Activated CD4-positive, alpha-beta T cell treated with anti-CD3 and anti-CD28 coated beads, Interleukin-2, Interleukin-6, amounts not matched to agents 100 ng/mL and 50 ng/mL, durations not matched to agents 16 hours and 8 hours (primary cell): ENCODE data around the gene UST.

Experiments used
- DNase-seq: peaks from one replicate; pipeline ENCODE4 v3.0.0-alpha.2; 2020

The UST gene

DNA sequence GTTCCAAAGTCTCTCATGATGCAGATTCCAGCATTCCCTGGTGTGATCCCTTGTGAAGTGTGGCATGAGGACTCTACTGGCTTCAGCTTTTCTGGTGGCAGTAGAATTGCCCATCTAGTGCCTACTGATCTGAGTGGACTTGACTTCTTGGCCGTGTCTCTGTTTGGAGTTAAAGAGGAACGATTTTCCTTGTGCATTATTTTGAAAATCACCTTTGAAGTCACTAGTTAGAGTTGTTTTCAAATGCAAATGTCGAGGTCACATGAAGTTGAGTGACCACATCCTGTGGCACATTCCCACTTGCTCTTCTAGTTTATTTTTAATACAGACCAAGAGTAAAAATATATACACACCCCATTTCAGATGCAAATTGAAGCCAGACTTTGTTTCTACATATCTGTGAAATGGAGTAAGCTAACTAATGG is 300.0 kb downstream of the UST start:
- DNase-seq: no peak

DNA sequence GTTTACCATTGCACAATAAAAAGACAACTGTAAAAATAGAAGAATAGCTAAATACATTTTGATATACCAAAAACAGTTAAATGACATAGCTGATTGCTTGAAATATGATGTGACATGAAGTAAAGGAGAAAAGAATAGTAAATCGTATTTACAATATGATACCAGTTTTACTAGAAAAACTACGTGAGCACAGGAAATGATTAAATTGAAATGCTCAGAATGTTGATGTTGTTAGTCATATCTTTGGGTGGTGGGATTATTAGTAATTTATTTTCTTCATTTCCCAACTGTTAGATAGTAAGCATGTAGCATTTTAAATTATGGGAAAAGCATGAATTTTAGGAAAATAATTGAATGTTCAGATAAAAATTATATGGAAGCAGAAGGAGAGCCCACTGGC is 302.4 kb downstream of the UST start:
- DNase-seq: no peak

DNA sequence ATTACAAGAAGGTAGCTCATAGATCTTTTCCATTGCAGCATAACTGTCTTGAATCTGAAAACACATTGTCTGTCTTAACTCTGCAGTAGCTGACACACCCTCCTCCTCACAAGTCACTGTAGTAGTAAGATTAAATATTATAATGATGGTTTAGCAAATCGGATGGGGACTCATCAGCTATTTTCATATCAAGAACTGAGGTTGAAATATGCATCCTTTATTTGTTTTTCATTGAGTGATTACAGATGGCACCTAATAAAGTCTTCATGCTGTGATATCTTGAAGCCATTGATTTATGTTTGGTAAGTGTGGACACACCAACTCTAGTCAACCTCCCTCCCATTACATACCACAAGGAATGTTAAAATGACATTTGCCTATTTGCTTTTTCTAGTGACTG is 303.3 kb downstream of the UST start:
- DNase-seq: no peak

DNA sequence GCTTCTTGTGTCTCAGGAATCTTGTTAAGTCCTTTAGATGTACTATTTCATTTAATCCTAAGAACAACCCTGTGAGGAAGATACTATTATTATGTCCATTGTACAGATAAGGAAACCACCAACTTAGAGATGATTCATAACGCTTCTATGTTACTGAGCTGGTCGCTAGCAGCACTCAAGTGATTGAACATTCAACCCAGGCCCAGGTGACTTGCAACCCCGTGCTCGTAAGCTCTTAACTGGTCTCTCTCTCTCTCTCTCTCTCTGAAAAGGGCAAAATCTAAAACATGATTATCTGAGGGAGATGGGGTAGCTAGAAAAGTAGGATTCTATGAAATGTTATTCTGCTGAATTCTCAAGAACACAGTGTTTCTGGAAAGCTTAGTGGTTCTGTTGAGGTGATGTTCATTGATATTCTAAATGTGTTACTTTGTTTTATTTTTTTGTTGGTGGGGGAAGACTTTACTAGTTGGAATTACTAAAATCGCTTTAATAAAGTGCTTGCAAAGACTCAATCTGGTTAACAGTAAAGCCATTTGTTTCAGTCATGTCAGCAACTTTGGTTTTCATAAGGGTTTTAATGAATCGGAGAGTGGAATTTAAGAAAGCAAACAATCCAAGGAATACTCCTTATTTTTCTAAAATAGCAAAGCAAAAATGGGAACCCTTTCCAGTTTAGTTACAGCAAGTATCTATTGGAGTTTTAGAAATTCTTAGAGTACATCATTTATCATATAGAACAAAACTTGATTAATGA is 305.7 kb downstream of the UST start:
- peak; percentile 63 for DNase-seq

DNA sequence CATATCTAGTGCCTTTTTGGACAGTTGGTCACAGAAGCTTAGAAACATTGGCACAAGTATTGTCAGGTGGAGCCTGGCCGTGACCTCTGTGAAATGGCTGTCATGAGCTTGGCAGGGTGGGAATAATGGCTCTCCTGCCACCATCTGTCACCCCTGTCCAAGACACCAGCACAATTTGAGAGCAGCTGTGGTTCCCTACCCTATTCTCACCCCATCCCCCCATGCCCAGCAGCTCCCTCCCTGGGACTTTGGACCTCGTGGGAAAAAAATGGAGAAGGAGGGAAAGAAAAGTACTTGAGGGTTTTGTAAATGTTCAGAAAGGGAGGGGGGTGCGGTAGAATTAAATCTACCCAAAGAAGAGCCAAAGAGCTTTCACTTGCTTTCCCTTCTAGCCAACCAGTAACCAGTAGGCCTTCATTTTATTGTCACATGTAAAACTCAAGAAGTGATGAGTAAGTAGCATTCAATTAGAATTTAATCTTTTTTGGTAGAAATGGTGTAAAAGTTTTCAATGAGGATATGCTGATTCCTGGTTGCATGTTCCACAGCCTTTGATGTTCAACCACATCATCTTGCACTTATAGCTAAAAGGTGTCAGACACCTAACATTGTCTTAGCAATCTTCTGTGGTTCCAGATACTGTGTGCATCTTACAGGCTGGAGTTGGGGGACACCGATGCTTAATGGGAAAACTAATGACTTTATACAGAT is 307.2 kb downstream of the UST start:
- DNase-seq: no peak

DNA sequence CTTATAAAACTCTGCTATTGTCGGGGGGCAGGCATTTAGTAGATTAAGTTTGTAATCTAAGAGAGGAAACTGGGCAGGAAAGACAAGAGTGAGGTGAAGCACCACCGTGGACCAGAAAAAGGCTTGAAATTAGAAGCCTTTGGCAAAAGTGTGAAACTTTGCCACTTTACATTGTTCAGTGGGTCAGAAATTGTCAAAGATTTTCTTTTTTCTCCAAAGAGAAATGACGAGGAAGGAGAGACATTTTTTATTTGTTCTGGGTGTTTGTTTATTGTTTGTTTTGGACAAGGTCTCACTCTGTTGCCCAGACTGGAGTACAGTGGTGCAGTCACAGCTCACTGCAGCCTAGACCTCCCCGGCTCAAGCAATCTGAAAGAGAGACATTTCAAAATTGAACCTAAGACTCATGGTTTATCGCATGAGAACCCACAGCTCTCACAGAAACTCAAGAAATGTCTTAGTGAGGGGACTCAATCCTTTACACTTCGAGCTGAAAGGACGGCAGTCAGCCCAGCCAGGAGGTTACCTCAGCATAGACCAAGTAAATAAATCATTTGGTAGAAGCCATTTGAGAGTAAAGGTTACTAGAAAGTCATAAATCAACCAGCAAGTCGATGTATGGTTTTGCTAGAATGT is 307.8 kb downstream of the UST start:
- no peak for DNase-seq

DNA sequence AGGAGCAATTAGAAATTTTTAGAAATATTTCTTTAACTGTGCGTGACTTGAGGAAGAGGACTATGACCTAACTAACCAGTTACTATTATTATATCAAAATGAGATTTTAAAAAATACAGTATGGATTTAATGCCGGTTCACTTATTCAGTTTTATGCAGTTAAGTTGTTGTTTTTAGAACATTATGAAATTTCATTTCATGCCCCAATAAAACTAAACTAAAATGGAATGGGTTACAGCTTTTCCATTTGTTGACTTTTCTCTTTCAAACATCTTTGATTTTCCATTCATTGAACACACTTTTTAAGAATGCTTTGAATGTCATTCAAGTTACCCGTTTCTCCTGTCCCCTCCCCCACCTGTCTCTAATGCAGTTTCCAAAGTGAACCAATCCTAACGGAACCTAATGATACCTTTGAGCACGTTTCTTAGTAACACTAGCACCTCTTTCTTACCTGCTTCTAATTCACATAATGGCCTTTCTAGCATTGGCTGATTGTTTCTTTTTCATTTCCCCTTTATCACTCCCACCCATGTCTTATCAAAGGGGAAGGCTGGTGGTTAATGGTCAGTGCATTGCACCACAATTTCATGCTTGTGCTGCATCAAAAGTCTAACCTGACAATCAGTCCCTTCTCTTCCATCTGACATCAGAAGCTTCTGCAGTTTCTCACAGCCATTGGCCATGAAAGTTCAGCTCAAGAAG is 308.5 kb downstream of the UST start:
- no peak for DNase-seq

DNA sequence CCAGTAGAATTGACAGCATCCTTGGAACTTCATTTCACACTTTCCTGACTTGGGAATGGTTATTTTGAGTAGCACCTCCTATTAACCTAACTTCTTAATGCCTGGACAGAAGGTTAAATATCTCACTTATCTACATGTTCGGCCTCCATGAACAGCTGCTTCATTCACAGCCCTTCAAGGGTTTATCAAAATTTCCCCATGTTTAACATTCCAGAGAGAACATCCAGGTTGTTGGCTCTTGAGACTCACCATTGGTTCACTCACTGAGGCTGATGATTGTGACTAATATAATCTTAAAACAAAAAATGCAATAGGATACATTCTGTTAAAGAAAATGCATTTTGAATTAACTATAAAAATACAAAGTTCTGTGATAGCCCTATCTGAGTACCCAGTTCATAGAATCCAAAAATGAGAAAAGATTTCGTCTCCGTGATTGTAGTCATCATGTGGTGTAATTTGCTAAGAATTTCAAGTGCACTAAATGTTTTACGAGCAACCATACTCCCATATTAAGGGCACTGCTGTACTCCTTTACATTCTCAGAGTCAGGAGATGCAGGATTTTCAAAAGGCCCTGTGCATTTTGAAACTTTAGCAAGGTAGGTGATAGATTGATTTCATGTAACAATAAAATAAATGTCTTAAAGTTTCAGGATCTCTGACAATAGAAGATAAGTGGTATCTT is 310.1 kb downstream of the UST start:
- DNase-seq: no peak

DNA sequence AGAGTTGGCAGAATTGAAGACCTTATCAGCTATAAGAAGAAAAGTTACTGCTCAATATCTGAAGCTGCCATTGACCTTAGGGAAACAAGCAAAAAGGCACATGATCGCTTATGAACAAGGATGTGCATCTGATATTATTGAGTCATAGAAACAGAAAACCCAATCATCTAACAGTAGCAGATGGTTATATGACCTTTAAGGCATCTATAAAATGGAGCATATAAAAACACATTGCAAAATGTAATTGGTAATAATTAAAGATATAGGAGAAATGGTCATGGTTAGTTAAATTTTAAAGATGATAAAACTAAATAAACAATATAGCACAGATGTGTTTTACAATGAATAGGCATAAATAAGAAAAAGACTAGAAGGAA is 310.6 kb downstream of the UST start:
- DNase-seq: no peak

DNA sequence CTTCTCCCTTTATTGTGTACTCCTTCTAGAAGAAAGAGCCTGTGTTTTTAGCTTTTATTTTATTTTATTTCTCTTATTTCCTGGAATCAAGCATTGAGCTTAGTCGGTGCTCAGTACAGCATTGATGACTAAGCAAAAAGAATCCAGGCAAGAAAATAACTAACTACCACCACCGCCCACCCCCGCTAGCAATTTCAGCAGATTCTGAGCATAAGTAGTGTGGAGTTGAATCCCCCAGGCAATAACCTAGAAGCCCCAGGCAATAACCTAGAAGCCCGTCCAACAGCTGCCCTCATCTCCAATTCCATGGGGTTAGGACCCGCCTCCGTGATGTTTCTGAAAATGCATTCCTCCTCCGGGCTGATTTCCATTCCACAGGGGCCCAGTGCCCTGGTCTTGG is 312.7 kb downstream of the UST start:
- DNase-seq: no peak

DNA sequence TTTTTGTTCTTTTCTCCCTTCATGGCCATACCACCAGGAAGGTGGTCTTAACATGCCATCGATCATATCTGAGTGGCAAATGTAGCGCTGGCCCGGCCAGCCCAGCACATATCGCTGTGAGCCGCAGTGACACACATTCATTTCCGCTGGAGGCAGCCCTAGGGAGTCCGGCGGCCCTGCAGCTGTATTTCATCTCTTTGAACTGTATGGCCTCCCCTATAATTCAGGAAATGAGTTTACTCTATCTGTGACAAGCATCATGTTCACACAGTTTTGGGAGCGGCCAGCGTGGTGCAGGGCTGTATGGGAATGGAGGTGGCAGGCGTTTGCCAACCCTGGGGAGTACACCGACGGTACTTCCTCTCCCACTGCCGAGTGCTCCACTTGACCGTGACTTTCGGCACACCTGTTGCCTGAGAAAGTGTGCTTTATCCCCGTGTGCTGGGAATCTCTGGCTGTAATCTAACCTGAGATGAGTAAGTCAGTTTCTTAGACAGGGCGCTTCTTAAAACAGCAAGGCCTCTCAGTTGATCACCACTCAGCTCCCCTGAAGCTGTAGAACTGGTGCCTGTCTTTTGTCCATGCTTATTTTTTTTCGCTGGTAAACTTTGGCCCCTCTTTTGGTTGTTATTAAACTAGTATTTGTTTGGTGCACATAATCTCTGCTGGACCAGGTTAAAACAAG is 313.6 kb downstream of the UST start:
- peak; percentile 72 for DNase-seq

DNA sequence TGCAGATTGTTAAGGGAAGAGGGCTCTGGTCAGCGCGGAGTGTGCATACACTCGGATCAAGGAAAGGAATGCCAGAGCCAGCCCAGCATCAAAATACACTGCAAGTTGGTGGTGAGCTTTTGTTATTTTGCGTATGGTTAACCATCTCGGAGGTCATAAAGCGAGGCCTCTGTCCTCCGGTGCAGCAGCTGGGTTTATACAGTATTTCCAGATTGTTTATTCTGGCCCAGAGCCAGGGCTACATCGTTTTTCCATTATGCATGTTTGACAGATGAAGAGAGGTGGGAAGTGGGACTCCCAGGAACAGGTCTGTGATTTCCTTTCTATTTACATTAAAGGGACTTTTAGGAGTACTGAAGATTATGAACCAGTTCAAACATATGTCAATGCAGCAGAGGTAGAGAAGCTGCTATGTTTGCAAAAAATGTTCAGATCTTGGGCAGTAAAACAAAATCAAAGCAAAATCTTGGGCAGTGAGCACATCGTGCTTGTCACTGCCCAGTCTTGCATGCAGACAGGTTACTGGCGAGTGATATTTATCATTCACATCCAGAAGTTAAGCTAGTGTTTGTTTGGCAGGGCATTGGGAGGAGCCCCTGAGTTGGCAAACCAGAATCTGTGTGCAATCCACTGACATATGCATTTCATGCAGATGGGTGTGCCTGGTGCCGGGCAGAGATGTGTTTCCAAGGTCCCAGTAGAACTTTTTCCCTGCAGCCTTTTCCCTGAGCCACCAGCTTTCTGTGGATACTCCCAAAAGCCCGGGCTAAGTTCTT is 314.3 kb downstream of the UST start:
- DNase-seq: no peak

DNA sequence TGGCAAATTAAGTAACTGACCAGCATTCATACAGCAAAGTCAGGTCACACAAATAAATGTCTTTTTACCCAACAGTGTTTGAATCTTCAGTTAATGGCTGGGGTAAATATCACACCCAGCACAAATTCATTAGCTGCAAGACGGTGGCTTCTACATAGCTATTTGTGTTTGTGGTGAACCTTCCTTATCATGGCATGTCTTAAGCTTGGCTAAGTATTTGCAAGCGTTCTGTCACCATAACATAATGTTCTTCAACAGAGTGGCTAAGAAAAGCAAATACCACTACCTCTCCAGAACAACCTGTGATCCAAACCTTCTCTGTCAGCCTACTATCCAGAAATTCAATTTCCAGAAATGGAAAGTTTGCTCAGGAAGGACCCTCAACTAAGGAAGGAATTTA is 315.1 kb downstream of the UST start:
- no peak for DNase-seq

DNA sequence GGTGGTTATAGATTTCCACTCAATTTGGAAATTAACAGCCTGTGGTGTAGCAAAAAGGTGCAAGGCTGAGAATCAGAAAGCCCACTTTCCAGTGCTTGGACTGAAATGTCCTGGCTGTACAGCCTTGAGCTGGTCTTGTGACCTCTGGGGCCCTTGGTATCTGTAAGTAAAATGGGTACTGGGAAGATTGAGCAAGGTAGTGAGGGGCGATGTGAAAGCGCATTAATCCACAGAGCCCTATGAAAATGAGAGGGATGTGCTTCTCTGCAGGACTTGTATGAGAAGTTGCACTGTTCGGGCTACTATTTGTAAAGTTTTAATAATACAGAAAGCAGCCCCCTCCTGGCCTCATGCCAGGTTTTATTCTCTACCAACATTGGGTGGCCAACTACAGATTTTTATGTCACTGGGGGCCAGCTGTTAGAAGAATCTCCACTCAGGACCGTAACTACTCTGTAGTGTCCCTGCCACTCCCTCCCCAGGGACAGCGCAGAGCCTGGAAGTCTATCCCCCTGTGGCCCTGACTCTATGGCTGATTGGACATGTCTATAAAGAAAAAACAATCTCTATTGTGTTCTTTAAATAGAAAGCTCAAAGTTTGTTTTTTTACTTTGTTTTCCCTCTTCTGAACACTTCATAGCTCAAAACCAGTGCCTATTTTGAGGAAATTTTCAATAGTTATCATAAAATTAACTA is 316.0 kb downstream of the UST start:
- no peak for DNase-seq

DNA sequence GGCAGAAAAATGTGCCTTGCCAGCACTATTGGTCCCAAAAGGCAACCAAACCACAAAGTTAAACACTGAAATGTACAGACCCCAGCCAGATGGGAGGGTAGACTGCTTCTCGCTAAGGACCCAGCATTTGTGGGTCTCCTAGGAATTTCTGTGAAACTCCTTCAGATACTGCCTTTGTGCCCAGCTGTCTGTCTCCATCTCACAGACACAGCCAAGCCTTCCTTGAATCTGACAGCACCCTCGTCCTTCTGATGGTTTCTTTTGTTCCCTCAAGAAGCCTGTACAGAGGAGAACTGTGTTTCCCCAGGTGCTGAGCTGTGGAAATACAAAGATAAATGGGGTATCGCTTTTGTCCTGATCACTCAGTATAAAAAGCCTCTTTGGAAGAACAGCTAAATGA is 316.6 kb downstream of the UST start:
- no peak for DNase-seq

DNA sequence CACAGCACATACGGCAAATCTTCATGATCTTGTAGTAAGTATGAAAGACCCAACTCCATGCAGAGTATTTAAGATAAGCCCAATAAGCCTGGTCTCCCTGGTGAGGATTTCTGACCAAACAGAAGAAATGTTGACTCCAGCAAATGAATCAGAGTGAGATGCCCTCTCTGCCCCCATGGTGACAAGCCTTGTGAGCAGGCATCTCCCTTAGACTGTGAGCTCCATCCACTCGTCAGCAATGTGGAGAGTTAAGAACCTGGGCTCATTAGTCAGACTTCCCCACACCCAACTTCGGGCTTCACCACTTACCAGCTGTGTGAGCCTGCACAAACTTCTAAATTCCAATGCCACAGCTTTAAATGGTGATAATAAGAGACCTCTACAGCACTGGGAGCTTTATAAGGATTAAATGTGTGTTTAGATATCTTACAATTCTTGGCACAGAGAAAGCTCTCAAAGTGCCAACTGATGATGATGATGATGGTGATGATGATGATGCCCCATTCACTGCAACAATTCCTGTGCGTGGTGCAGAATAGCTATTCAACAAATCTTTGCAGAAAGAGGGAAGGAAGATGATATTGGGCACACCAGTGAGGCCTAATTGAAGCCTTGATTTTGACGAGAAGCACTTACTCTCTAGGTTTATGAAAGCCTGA is 317.3 kb downstream of the UST start:
- no peak for DNase-seq

DNA sequence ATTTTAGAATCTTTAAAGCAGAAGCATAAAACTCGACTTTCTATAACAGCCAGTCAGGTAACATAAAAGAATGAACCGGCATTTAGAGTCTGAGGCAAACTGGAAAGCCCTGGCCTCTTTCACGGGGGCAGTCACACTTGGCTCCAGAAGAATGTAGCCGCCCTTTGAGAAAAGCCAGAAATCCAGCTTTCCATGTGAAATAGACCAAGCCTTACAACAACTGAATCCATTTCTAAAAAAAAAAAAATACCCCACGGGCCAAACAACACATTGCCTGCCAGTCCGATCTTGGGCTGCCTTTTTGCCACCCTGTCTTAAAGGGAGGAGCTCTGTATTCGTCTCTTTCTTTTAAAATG is 317.8 kb downstream of the UST start:
- no peak for DNase-seq

DNA sequence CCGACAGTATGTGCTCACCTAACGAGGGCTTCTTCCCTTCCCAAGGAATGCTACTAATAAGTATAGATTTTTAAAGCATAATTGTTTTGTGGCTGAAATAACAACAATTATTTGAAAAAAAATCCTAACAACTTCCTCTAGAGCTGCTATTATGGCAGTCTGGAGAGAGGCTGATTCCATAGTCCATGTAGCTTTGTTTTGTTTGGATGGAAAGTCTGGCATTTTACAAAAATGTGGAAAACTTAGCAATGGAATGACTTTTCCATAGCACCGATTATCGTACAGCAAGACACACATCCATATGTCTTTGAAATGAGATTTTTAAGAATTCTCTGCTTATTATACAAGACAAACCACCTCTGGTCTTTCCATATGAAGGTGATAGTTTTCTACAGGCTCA is 318.3 kb downstream of the UST start:
- no peak for DNase-seq

DNA sequence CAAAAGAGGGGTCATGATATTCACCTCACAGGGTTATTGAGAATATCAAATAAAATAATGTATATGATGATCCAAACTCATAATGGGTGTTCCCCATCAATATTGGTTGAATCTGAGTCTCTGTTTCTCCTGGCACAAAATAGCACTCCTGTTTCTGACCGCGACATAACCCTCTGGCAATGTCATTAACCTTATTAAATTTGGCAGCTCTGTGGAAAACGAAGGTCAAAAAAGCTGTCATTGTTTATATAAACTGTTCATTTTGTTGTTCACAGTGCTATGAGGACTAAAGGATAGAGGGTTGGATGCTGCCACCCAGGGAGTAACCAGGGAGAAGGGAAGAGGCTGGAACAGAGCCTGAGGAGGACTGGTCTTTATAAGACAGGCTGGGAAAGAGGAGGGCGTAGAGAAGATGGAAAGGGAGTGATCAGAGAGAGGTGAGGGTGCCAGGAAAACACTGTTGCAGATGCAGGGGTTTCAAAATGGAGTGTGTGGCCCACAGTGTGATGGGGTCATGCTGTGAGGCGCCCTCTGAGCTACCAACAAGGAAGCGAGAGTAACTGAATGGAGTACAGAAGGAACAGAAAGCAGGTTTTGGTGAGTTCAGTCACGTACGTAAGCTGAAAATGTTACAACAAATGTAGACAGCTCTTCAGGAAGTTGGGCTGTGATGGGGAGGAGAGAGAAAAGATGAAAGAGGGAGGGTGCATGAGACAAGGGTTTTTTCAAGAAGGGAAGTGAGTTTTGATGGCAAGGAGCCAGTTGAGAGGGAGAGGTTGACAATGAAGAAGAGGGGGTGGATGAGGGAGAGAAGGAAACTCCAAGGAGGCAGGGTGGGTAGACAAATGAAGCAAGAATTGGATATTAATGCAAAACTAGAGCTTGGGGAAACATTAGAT is 319.1 kb downstream of the UST start:
- peak; percentile 45 for DNase-seq
